Stimulated activated CD4-positive, alpha-beta T cell treated with anti-CD3 and anti-CD28 coated beads, Interleukin-1b, Interleukin-23, amount 100 ng/mL, for 24 hours (primary cell): ENCODE results near the gene IGFBP7.

Source experiments
- DNase-seq, 4 experiments: peaks; one replicate each; pipeline ENCODE4 v3.0.0-alpha.2; 2020; ENCODE audit warnings: low read depth in 4 of 4, low spot score in 1 of 4

Gene IGFBP7

DNA sequence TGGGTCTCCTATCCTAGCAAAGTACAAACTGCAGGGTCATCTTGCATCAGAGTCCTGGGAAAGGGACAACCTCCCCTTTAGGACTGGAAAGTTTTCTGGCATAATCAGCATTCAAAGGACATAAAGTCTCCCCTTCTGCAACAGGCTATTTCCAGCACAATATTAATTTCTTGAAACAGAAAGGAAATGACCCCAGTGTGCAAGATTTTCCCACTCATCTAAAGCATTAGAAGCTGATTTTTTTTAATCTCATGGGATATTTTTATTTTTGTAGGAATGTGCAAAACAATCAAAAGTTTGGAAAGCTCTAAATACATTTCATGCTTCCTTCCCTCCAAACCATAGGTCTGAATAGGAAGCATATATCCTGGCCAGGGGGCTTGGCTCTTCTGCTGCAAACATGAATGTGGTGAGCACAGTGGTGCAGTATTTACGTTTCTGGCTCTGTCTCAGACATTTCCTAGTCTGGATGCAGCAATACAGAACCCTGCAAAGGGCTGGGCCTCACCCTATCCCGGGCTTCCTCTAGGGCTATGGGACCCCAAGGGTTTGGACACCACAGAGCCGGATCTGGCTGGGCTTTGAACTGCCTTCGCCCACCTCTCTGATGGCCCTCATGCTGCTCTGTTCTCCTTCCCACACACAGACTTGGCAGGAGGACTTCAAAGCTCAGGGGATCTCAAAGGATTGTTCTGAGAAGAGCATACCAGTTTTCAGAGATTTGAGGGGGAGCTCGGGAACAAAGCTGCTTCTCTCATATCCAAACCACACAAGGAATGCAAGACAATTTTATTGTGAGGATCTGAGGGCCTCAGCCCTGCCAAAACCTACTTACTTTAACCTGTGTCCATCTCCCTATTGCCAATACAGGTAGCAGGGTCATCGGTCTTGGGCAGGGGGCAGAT is 66.6 kb downstream of the IGFBP7 start:
- DNase-seq = no peak

DNA sequence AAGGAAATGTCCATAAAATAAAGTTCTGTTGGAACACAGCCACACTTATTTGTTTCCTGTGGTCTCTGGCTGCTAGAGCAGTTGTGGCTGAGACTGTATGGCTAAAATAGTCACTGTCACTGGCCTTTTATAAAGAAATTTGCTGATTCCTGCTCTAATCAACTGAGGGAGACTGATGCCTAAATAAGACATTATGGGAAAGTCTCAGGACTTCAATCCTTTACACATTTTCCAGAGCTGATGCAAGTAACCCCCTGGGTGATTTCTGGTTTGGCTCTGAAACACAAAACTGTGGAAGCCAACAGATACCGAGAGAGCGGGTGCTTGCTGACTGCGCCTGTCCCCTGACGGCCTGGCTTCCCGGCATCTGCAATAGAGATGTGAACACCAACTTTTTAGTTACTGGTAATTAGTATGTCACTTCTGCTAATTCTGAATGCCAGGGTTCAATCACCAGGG is 67.4 kb downstream of the IGFBP7 start:
- no peak for DNase-seq

DNA sequence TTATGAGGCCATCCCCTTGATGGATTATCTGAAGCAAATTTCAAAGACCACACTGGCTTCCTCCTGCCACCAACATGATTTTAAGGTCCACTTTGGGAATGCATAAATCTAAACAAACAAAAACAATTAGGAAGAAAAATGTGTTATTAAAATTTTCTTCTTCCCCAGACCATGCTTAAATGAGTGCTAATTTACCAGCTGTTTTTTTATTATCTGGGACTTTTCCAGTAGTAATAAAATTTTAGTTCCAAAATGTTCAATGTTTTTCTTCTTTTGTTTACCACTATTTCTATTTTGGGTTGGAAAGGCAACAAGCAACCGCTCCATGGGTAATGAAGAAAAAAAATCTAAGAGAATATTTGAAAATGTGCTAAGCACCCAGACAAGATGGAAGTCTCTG is 69.2 kb downstream of the IGFBP7 start:
- DNase-seq = no peak

DNA sequence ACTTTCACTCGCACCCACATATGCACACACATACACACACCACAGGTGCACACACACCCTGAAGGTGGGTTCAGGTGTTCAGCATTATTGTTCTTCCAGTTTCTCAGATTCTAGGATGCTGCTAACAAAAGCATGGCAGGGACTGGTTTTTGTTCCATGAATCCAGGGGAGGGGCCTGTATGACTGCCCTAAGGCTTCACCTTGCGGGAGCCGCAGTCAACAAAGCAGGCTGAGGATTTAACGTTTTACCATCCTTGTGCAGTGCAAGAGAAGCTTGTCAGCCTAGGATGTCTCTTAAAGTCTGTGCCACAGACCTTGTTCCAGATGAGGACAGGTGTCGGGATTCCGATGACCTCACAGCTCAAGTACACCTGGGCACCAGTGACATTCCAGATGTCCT is 69.7 kb downstream of the IGFBP7 start:
- DNase-seq = no peak

DNA sequence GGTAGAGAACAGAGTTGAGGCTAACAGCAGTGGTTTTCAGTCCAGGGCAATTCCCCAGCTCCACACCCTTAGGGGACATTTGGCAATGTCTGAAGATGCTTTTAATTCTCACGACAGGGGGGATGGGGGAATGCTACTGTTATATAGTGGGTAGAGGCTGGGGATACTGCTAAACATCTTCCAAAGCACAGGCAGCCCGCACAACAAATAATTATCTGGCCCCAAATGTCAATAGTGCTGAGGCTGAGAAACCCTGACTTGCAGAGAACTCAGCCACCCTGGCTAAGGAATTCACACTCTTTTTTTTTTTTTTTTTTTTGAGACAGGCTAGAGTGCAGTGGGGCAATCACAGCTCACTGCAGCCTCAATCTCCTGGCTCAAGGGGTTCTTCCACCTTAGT is 70.8 kb downstream of the IGFBP7 start:
- no peak for DNase-seq

DNA sequence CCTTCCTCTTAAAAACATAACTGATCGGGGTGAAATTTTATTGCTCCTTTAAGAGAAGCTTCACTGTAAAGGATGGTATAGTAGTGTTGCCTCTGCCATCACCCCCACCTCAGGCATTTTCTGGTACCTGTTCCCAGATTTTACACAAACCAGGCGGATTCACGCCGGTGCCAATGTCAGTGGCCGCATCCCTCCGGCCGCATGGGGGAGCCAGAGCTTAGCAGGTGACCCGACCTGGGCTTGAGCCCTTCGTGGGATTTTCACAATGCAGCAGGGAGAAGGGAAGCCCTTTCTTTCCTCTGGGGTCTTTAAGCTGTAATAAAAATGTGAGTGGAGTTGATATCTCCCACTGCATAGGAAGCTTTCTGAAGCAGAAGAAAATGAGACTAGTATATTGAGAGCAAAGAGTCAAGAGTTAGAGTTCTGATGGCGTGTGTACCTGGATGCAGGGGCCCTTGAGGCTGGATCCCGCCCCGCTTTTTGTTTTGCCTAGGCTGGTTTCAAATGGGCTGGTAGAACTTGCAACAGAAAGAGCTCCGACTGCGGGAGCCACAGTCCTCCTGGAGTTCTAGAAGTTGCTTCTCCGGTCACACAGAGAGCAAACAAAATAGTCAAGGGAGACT is 72.1 kb downstream of the IGFBP7 start:
- DNase-seq = peak in 1 of 4 experiments; percentile 14

DNA sequence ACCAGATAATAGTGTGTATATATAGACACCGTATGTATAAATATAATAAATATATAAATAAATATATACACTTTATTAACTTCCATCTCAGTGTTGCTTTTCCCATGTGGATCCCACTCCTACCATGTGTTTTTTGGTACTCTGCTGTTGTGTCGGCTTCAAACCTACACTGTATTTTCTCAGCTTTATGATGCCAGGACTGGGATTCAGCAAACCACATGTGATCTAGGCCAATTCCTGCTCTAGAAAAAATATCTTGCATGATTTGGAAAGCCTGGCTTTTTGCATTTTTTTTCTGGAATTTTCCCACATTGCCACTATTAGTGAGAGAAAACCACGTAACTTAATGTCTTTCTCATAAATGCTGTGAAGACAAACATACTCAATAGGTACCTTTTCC is 75.7 kb downstream of the IGFBP7 start:
- DNase-seq = no peak

DNA sequence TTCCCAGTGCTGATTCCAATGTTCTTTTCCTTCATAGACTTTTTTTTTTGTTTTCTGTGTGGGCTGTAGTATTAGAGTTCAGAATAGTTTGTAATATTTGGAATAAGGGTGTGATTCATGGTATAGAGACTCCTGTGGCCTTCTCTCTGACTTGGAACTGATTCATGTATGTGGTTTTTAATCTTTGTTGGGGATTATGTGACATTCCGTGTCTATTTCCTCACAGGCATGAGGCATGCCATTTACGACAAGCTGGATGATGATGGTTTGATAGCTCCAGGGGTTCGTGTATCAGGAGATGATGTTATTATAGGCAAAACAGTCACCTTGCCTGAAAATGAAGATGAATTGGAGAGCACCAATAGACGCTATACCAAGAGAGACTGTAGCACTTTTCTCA is 87.1 kb downstream of the IGFBP7 start:
- DNase-seq = no peak

DNA sequence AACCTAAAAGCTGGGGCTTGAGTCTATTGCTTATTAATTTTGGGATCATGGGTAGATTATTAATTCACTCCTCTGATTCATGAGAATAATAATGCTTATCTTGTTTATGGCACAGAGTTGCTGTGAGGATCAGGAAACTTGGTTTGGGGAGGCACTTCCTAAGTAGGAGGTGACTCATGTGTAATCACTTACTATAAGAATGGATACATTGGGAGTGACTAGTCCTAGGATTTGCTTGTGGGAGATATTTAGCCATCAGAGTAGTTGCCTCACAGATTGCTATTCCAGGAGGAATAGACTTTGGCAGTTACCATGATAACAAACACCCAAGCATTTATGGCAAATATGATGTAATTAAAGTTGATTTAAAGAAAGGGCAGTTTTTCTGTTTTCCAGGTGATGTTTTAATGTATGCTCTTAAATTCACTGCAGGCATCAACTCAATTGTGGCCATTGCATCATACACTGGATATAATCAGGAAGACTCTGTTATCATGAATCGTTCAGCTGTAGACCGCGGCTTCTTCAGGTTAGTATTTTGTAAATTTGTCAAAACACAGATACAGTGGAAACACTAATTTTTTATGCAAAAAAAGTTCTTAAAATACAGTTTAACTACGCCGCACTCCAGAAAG is 89.6 kb downstream of the IGFBP7 start:
- no peak for DNase-seq

DNA sequence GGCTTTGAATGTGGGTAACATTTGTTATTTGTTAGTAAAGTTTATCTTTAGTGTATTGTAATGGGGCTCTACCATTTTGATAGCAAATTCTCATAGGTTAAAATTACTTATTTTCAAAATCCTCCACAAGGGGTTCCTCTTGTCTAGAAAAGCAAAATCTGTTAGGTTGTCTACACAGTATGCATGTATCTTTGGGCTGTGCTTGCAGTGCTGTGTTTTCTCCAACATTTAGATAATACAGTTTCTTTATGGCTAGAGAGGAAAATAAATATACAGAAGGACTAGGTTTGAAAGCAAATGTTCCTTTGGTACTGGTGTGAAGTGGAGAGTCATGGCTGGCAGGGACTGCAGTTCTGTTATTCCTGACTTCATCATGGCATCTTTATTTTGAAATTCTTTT is 91.2 kb downstream of the IGFBP7 start:
- DNase-seq = no peak

DNA sequence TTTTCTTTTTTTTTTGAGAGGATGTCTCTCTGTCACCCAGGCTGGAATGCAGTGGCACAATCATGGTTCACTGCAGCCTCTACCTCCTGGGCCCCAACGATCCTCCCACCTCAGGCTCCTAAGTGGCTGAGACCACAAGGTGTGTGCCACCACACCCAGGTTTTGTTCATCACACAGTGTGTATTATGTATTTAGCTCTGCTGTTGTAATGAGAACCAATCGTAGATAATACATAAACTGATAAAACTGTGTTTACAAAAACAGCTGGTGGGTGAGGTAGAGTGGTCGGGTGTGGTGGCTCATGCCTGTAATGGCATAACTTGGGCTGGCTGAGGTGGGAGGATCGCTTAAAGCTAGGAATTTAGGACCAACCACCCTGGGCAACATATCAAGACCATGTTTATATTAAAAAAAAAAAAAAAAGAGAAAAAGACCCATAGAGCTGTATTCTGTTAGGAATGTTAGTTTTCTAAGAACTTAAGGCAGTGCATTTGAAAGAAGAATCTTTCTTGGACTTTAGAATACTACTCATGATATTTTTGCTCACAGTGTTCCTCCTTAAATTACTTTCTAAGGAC is 96.6 kb downstream of the IGFBP7 start:
- no peak for DNase-seq

DNA sequence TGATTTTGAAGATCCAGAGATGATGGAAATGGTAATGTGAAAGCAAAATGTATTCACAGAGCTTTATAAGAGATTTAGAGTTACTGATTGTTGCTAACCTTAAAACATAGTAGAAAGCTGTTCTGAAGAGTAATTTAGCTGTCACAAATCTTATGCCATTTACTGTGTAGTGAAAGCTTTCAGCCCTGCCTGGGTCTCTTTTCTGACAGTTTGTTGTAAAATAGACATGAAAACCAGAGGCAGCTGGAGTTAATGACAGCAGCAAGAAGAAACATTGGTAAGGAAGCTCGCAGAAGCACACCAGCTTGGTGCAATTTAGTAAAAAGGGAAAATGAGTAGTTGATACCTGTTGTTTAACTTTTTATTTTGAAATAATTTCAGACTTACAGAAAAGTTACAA is 110.4 kb downstream of the IGFBP7 start:
- DNase-seq = no peak

DNA sequence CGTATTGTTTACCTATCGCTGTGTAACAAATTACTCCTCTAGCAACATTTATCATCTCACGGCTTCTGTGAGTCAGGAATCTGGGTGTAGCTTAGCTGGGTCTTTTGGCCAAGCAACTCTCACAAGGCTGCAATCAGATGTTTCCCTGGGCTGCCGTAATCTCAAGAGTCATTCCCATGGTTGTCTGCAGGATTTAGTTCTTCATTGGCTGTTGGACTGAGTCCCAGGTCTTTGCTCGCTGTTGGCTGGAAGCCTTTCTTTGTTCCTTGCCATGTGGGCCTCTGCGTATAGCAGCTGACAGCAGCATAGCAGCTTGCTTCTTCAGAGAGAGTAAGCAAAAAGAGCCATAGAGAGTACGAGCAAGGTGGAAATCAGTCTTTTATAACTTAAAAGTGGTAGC is 114.7 kb downstream of the IGFBP7 start:
- DNase-seq = no peak

DNA sequence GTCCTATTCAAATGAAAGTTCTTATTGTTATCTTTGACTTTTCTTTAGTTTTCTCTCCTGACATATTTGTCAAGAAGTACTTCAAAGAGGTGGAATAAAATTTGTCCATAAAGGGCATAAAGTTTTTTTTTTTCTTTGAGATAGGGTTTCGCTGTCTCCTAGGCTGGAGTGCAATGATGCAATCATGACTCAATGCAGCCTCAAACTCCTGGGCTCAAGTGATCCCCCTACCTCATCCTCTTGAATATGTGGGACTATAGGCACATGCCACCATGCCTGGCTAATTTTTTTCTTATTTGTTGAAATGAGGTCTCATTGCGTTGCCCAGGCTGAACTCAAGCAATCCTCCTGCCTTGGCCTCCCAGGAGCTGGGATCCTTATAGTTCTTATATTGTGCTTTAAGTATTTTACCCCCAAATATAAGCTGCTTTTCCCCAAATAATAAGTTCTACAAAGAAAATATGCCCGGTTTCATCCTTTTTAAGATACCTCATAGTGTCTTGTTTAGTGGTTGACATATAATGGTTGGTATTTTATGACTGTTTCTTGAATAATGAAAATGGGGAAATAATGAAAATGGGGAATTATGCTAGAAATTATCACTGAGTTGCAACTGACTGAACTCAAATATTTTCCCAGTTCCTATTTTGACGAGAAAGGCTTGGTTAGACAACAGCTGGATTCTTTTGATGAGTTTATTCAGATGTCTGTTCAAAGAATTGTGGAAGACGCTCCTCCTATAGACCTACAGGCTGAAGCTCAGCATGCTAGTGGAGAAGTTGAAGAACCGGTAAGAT is 119.9 kb downstream of the IGFBP7 start:
- no peak for DNase-seq

DNA sequence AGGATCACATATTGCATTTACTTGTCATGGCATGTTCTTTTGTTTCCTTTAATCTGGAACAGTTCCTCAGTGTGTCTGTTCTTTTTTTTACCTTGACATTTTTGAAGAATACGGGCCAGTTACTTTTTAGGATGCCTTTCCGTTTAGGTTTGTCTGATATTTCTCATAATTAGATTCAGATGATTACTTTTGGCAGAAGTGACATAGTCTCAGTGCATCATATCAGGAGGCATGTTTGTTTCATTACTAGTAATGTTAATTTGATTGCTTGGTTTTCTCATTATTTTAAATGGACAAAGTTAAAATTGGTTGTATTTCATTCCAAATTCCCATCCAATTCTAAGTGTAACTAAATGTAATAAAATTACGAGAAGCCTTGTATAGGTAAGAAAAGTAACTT is 123.2 kb downstream of the IGFBP7 start:
- DNase-seq = no peak

DNA sequence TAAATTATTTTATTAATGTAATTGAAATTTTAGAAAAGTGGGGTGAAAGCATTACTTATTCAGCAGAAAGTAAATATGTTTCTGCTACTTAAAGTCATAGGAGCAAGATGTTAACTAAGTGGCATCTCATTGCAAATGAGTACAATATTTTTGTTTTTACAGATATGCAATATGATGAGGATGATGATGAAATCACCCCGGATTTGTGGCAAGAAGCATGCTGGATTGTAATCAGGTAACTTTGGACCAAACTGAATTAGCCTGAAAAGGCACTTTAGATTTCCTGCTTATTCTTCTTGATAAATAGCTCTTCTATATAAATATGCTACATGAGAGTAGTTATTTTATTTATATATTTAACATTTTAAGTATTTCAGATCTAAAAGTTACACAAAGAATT is 124.0 kb downstream of the IGFBP7 start:
- DNase-seq = no peak

DNA sequence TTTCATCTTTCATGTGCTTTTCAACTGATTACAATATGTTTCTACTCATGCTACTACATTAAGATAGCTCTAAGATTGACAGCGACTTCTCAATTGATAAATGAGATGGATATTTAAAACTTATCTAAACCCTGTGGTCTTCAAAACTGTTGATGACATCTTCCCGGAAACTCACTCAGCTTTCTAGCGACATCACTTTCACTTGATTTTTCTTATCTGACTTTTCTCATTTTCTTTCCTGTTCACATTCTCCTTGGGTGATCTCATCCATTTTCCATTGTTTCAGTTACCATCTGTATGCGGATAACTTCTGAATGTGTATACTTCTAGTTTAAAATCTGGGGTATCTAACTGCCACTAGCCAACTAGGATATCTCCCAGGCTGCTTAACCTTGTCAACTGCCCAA is 128.4 kb downstream of the IGFBP7 start:
- DNase-seq = no peak
